Measurements from ENCODE around the gene ANO4. TPM values are rescaled to one million over a fixed set of nuclear protein-coding genes. Genes with fewer than 3 reads are reported as not detected.

ANO4 gene
- total RNA-seq, 3 donors from 2014 or later (not counting 1 experiment from before 2014, with no cell fraction given), result not detected

- no peaks in the 10 kb centered on the region for H3K9me3 ChIP-seq (ENCODE audit: control insufficient read depth, insufficient read depth, low read length)
- H3K27me3 ChIP-seq (ENCODE audit: control insufficient read depth, insufficient read depth, low read length), result no peaks in the 10 kb centered on the region
- no CpG with 5 or more reads among the region's 1 CpG for WGBS (ENCODE audit: insufficient coverage)
- TF ChIP-seq CTCF (IDR thresholded peaks at IDR 0.05), result no peak
- no peak overlapping the region for H3K27ac ChIP-seq (ENCODE audit: low read length)
- H3K36me3 ChIP-seq (ENCODE audit: control insufficient read depth, insufficient read depth, low read length), result no peaks in the 10 kb centered on the region
- Mint-ChIP-seq H3K36me3 (peaks cover 5% of the 10 kb centered on the region), H3K4me1 (no peaks in the 10 kb centered on the region), H3K9me3 (peaks cover 20 to 21% of the 10 kb centered on the region in 2 donors), H3K27ac (no peak overlapping the region), H3K27me3 (ENCODE audit: low read depth in 2 of 2) (no peaks in the 10 kb centered on the region), H3K4me3 (no peak overlapping the region)
- intact Hi-C loops (cut with micrococcal nuclease), result no loop called here
- H3K4me3 ChIP-seq (ENCODE audit: low read length), result no peak overlapping the region
- ATAC-seq, result no peak
- no peak for DNase-seq
- no peaks in the 10 kb centered on the region for H3K4me1 ChIP-seq (ENCODE audit: control insufficient read depth, insufficient read depth, low read length)
These were observed 210.3 kb downstream of the ANO4 start for GRCh38 chr12:101004898-101005297.

- Mint-ChIP-seq H3K36me3 (peaks cover 9% of the 10 kb centered on the region), H3K4me1 (no peaks in the 10 kb centered on the region), H3K27ac (no peak overlapping the region), H3K9me3 (peaks cover 19% of the 10 kb centered on the region in 2 donors), H3K4me3 (no peak overlapping the region), H3K27me3 (ENCODE audit: low read depth in 2 of 2) (no peaks in the 10 kb centered on the region)
- TF ChIP-seq CTCF (IDR thresholded peaks at IDR 0.05), result no peak
- Histone ChIP-seq H3K36me3 (ENCODE audit: control insufficient read depth, insufficient read depth, low read length) (no peaks in the 10 kb centered on the region), H3K9me3 (ENCODE audit: control insufficient read depth, insufficient read depth, low read length) (no peaks in the 10 kb centered on the region), H3K4me1 (ENCODE audit: control insufficient read depth, insufficient read depth, low read length) (no peaks in the 10 kb centered on the region), H3K27me3 (ENCODE audit: control insufficient read depth, insufficient read depth, low read length) (no peaks in the 10 kb centered on the region), H3K4me3 (ENCODE audit: low read length) (no peak overlapping the region), H3K27ac (ENCODE audit: low read length) (no peak overlapping the region)
- no CpG with 5 or more reads among the region's 1 CpG for WGBS (ENCODE audit: insufficient coverage)
- intact Hi-C loops (cut with micrococcal nuclease), result no loop called here
- DNase-seq, result no peak
- no peak for ATAC-seq
These were observed 214.7 kb downstream of the ANO4 start for GRCh38 chr12:101009274-101009673.

- peaks cover 9% of the 10 kb centered on the region for H3K36me3 Mint-ChIP-seq
- intact Hi-C loops (cut with micrococcal nuclease), result no loop called here
- no peak overlapping the region for H3K27ac Mint-ChIP-seq
- TF ChIP-seq CTCF (IDR thresholded peaks at IDR 0.05), result no peak
- H3K4me3 ChIP-seq (ENCODE audit: low read length), result no peak overlapping the region
- no peak overlapping the region for H3K27ac ChIP-seq (ENCODE audit: low read length)
- DNase-seq, result no peak
- H3K4me1 Mint-ChIP-seq, result no peaks in the 10 kb centered on the region
- H3K4me3 Mint-ChIP-seq, result no peak overlapping the region
- H3K9me3 ChIP-seq (ENCODE audit: control insufficient read depth, insufficient read depth, low read length), result no peaks in the 10 kb centered on the region
- ATAC-seq, result no peak
- WGBS (ENCODE audit: insufficient coverage), result 78% methylated on average over 1 of the region's 1 CpG
- H3K36me3 ChIP-seq (ENCODE audit: control insufficient read depth, insufficient read depth, low read length), result no peaks in the 10 kb centered on the region
- peaks cover 17 to 18% of the 10 kb centered on the region in 2 donors for H3K9me3 Mint-ChIP-seq
- no peaks in the 10 kb centered on the region for H3K27me3 ChIP-seq (ENCODE audit: control insufficient read depth, insufficient read depth, low read length)
- no peaks in the 10 kb centered on the region for H3K4me1 ChIP-seq (ENCODE audit: control insufficient read depth, insufficient read depth, low read length)
- no peaks in the 10 kb centered on the region for H3K27me3 Mint-ChIP-seq (ENCODE audit: low read depth in 2 of 2)
These were observed 216.3 kb downstream of the ANO4 start for GRCh38 chr12:101010896-101011295.

- Mint-ChIP-seq H3K36me3 (peaks cover 9% of the 10 kb centered on the region), H3K27ac (no peak overlapping the region), H3K4me3 (no peak overlapping the region), H3K4me1 (no peaks in the 10 kb centered on the region), H3K9me3 (peaks cover 20% of the 10 kb centered on the region in 2 donors), H3K27me3 (ENCODE audit: low read depth in 2 of 2) (no peaks in the 10 kb centered on the region)
- TF ChIP-seq CTCF (IDR thresholded peaks at IDR 0.05), result no peak
- Histone ChIP-seq H3K4me1 (ENCODE audit: control insufficient read depth, insufficient read depth, low read length) (no peaks in the 10 kb centered on the region), H3K36me3 (ENCODE audit: control insufficient read depth, insufficient read depth, low read length) (no peaks in the 10 kb centered on the region), H3K27me3 (ENCODE audit: control insufficient read depth, insufficient read depth, low read length) (no peaks in the 10 kb centered on the region), H3K27ac (ENCODE audit: low read length) (no peak overlapping the region), H3K4me3 (ENCODE audit: low read length) (no peak overlapping the region), H3K9me3 (ENCODE audit: control insufficient read depth, insufficient read depth, low read length) (no peaks in the 10 kb centered on the region)
- ATAC-seq, result no peak
- no peak for DNase-seq
- WGBS (ENCODE audit: insufficient coverage), result 83% methylated on average over 6 of the region's 6 CpGs
- intact Hi-C loops (cut with micrococcal nuclease), result no loop called here
These were observed 219.4 kb downstream of the ANO4 start for GRCh38 chr12:101013993-101014392.

Data from natural killer cell (primary cell).